Measurements from ENCODE around the gene CATSPER3. TPM values are rescaled to one million over a fixed set of nuclear protein-coding genes. Genes with fewer than 3 reads are reported as not detected.

The CATSPER3 gene
- total RNA-seq, 2 experiments from 2014 or later = 0.55 to 0.88 TPM

DNA sequence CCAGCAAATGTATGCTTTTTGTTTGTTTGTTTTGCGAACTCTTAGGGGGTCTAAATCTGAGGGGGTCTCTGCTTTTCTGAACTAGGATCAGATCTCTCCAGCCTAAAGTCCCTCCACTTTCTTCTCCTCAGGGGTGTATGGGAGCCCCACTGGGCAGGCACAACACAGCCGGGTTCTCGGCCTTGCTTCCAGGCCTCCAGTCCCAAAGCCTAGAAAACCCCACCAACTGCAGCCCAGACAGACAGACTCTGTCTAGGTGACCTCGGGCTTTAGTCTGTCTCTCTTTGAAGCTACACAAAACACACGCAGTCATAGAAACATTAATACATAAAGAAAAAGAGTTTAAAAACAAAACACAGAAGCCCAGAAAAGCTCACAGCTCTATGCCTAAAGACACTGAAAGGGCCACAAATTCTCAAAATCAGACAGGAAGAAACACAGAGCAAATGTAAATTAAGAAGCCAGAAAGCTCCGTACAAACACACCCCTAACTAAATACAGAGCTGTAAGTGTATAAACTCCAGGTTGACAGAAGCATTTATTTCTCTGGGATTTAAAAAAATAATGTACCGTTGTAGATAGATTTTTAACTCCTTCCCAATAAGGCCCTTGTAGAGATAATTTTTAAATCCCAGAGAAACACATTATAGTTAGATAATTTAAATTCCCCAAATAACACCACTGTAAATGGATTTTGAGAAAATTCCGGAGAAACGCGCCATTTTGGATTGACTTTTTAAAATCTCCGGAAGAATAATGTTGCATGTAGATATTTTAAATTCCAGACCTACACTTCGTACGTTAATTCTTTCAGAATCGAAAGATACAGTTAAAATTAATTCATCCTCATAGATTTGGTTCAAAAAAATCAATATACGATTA, 64.3 kb downstream of the CATSPER3 start:
- ChIA-PET POLR2A (no interaction called here), CTCF (no interaction called here)
- no peak overlapping the region for H3K27ac Mint-ChIP-seq
- DNase-seq = no peak
- peak overlapping the region; percentile 1 for H3K4me3 Mint-ChIP-seq
- H3K4me1 Mint-ChIP-seq = peaks cover 42% of the 10 kb centered on the region
- peaks cover 74% of the 10 kb centered on the region for H3K27me3 Mint-ChIP-seq
- H3K36me3 Mint-ChIP-seq (ENCODE audit: low read depth) = peaks cover 9% of the 10 kb centered on the region
- no peaks in the 10 kb centered on the region for H3K9me3 Mint-ChIP-seq

DNA sequence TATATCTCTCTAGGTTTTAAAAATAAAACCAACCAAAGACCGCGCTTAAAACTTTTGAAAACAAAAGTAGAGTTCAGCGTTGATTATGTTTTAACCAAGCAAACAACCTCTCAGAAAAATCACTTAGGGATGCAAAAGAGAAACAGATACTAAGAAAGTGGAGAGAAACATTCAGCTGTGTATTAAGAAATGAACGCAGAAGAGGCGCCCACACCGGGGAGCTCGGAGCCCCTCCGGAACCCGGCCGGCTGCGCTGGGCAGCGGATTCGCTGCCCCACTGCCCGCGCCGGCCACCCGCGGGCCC, 64.9 kb downstream of the CATSPER3 start:
- no peak for DNase-seq
- H3K9me3 Mint-ChIP-seq = no peaks in the 10 kb centered on the region
- peaks cover 42% of the 10 kb centered on the region for H3K4me1 Mint-ChIP-seq
- peak overlapping the region; percentile 53 for H3K4me3 Mint-ChIP-seq
- ChIA-PET POLR2A (no interaction called here), CTCF (no interaction called here)
- peaks cover 73% of the 10 kb centered on the region for H3K27me3 Mint-ChIP-seq
- no peak overlapping the region for H3K27ac Mint-ChIP-seq
- peaks cover 9% of the 10 kb centered on the region for H3K36me3 Mint-ChIP-seq (ENCODE audit: low read depth)

GRCh38 chr5:135032999-135033861, 65.5 kb downstream of the CATSPER3 start:
- H3K36me3 Mint-ChIP-seq (ENCODE audit: low read depth) = peaks cover 9% of the 10 kb centered on the region
- peak overlapping the region; percentile 55 for H3K4me3 Mint-ChIP-seq
- ChIA-PET POLR2A (no interaction called here), CTCF (no interaction called here)
- peaks cover 77% of the 10 kb centered on the region for H3K27me3 Mint-ChIP-seq
- H3K9me3 Mint-ChIP-seq = no peaks in the 10 kb centered on the region
- DNase-seq = no peak
- H3K4me1 Mint-ChIP-seq = peaks cover 42% of the 10 kb centered on the region
- H3K27ac Mint-ChIP-seq = no peak overlapping the region

DNA sequence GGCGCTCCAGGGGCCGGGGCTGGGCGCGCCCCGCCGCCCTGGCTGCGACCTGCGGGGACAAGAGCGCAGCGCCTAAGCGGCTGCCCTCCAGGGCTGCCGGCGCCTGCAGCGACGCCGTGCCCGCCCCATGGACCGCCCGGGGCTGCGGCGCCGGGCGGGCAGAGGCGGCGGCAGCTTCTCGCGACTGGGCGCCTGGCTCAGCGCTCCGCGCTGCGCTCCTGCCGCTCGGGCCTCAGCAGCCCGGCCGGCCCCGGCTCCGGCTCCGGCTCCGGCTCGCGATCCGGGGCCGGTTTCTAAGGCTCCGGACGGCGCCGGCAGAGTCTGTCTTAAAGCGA, 66.2 kb downstream of the CATSPER3 start, which contains the start of gene PITX1:
Gene PITX1, minus strand, starts transcription at position 328 of the 335 bp plus-strand sequence. CDS start 347 bp downstream, outside the sequence.
- ChIA-PET POLR2A (no interaction called here), CTCF (no interaction called here)
- peaks cover 81% of the 10 kb centered on the region for H3K27me3 Mint-ChIP-seq
- peaks cover 41% of the 10 kb centered on the region for H3K4me1 Mint-ChIP-seq
- H3K36me3 Mint-ChIP-seq (ENCODE audit: low read depth) = peaks cover 9% of the 10 kb centered on the region
- peak within 1 kb of the TSS; percentile 76 for H3K4me3 Mint-ChIP-seq
- DNase-seq = no peak
- no peaks in the 10 kb centered on the region for H3K9me3 Mint-ChIP-seq
- H3K27ac Mint-ChIP-seq = no peak within 1 kb of the TSS

DNA sequence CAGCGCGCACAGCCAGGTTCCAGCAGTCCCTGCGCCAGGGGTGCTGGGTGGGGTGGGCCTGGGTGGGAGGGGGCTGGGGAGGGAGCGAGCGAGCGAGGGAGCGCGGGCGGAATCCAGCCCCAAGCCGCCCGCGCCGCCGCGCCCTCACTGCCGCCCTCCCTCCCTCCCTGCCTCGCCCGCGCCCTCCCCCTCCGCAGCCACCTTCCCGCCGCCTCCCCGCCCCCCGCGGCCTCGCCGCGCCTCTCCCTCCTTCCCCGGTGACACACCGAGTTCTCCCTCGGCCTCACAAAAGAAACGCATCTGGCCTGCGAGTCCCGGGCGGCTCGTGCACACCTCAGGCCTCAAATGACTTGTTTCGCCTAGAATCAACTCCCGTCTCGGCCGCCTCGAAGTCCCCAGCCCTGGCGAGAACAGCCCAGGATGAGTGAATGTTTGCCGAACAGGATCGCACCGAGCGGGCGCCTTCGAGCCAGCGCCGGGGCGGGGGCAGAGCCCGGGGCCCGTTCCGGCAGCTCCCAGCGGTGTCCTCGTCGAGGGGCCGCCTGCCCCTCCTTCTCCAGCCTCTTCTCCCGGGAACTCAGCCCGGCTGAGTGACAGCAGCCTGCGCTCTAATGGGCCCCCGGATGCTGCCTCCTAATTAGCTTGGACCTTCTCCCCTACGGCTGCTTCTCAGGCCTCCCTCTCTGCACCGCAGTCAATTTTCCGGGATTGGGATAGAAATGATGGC, 66.7 kb downstream of the CATSPER3 start:
- POLR2A ChIA-PET = no interaction called here
- H3K27ac Mint-ChIP-seq = no peak overlapping the region
- DNase-seq = peak; percentile 28
- H3K4me1 Mint-ChIP-seq = peaks cover 37% of the 10 kb centered on the region
- peak overlapping the region; percentile 76 for H3K4me3 Mint-ChIP-seq
- H3K27me3 Mint-ChIP-seq = peaks cover 80% of the 10 kb centered on the region
- H3K36me3 Mint-ChIP-seq (ENCODE audit: low read depth) = peaks cover 7% of the 10 kb centered on the region
- CTCF ChIA-PET = no interaction called here
- H3K9me3 Mint-ChIP-seq = no peaks in the 10 kb centered on the region

- H3K9me3 Mint-ChIP-seq = no peaks in the 10 kb centered on the region
- CTCF ChIA-PET = no interaction called here
- H3K4me1 Mint-ChIP-seq = peaks cover 33% of the 10 kb centered on the region
- DNase-seq = no peak
- no peaks in the 10 kb centered on the region for H3K36me3 Mint-ChIP-seq (ENCODE audit: low read depth)
- POLR2A ChIA-PET = no interaction called here
- H3K27me3 Mint-ChIP-seq = peaks cover 75% of the 10 kb centered on the region
- no peak overlapping the region for H3K27ac Mint-ChIP-seq
- peak overlapping the region; percentile 76 for H3K4me3 Mint-ChIP-seq
Observed at GRCh38 chr5:135034963-135035677, 67.4 kb downstream of the CATSPER3 start.

GRCh38 chr5:135035678-135036030, 67.9 kb downstream of the CATSPER3 start:
- Mint-ChIP-seq H3K9me3 (no peaks in the 10 kb centered on the region), H3K4me3 (no peak overlapping the region), H3K27me3 (peaks cover 75% of the 10 kb centered on the region), H3K36me3 (ENCODE audit: low read depth) (no peaks in the 10 kb centered on the region), H3K4me1 (peaks cover 31% of the 10 kb centered on the region), H3K27ac (no peak overlapping the region)
- no peak for DNase-seq
- ChIA-PET CTCF (no interaction called here), POLR2A (no interaction called here)

DNA sequence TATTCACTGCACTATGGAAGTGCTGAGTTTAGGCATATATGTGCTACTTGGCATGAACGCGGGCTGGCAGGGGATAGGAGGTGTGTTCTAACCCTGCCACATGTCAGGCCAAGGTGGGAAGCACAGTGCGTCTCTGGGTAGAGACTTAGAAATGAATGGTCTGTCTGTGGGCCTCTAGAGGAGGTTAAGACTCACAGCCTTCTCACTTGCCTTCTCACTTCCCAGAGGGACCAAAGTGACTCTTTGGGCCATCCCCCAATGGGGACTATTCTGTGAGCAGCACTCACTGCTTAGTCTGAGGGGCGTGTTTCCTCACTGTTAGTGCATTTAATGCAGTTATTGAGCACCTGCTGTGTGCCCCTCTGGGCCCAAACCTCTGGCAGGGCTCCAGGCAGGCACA, 68.7 kb downstream of the CATSPER3 start:
- ChIA-PET POLR2A (interaction anchor here (1.6 kb wide), 1 partner anchor 12 kb away, joined by 3 read pairs; no protein-coding TSS in a partner anchor), CTCF (no interaction called here)
- no peak for DNase-seq
- no peaks in the 10 kb centered on the region for H3K9me3 Mint-ChIP-seq
- H3K27me3 Mint-ChIP-seq = peaks cover 76% of the 10 kb centered on the region
- H3K36me3 Mint-ChIP-seq (ENCODE audit: low read depth) = no peaks in the 10 kb centered on the region
- no peak overlapping the region for H3K27ac Mint-ChIP-seq
- H3K4me3 Mint-ChIP-seq = no peak overlapping the region
- peaks cover 25% of the 10 kb centered on the region for H3K4me1 Mint-ChIP-seq

DNA sequence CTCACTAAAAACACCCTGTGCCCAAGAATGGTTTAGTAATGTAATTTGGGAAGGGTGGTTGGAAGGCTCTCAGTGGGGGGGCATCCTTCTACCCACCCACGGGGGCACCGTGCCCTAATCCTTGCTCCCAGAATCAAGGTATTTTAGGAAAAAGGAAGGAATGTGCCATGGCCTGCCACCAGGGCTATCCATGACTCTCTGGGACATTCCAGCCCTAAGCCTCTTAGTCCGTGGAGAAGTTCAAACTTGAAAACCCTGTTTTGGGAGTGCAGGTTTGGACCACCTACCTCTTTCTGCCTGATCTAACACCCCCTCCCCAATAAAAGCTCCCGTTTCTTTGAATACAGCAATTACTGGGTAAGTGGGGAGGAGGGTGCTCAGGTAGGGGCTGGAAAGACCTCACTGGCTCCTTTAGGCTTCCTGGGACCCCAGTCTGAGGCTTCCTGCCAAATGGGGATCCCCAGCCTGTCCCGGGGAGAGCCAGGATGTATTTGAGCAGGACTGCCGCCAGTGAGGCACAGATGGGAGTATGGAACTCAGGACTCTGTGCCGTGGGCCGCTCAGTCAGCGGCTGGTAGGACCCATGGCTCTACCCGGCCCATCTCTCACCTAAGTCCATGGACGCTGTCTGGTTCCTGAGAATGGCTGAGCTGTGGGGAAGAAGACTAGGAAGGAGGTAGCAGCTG, 70.0 kb downstream of the CATSPER3 start:
- Mint-ChIP-seq H3K4me1 (peaks cover 15% of the 10 kb centered on the region), H3K9me3 (no peaks in the 10 kb centered on the region), H3K27me3 (peaks cover 77% of the 10 kb centered on the region), H3K36me3 (ENCODE audit: low read depth) (no peaks in the 10 kb centered on the region), H3K4me3 (no peak overlapping the region), H3K27ac (no peak overlapping the region)
- POLR2A ChIA-PET = interaction anchor here (1.6 kb wide), 1 partner anchor 11 kb away, joined by 3 read pairs; no protein-coding TSS in a partner anchor
- no peak for DNase-seq
- CTCF ChIA-PET = no interaction called here

DNA sequence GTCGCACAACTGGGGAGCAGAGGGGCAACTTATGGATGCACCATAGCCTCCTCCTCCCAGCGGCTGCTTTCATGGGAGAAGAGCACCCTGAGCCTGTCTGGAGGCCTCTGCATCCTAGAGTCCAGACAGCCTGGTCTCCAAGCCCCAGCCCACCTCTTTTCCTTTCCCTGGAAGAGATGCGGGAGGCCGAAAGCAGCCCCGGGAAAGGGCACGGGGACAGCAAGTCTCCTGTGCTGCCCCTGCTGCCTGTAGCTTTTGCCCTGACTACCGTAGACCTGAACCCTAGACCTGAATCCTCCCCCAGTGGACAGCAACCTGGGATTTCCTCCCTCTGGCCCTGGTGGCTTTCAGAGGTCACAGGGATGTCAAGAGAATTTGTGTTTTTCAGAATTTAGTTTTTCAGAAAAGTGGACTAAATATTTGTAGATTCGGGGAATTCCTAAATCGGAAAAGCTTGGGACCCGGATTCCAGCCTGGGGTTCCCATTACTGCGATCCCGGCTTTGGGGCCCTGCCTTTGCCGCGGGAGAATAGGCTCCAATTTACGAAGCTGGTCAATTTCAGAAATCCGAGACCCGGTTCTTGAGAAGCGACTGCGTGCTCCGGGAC, 70.6 kb downstream of the CATSPER3 start:
- Mint-ChIP-seq H3K4me3 (no peak overlapping the region), H3K36me3 (ENCODE audit: low read depth) (no peaks in the 10 kb centered on the region), H3K27me3 (peaks cover 79% of the 10 kb centered on the region), H3K27ac (no peak overlapping the region), H3K9me3 (no peaks in the 10 kb centered on the region), H3K4me1 (peaks cover 12% of the 10 kb centered on the region)
- CTCF ChIA-PET = no interaction called here
- DNase-seq = no peak
- POLR2A ChIA-PET = no interaction called here

- no peak overlapping the region for H3K4me3 Mint-ChIP-seq
- POLR2A ChIA-PET = no interaction called here
- H3K4me1 Mint-ChIP-seq = peaks cover 11% of the 10 kb centered on the region
Observed at GRCh38 chr5:135038813-135039270, 71.1 kb downstream of the CATSPER3 start.

More at GRCh38 chr5:135038813-135039270, 71.1 kb downstream of the CATSPER3 start:
- Mint-ChIP-seq H3K27ac (no peak overlapping the region), H3K27me3 (peaks cover 83% of the 10 kb centered on the region), H3K36me3 (ENCODE audit: low read depth) (no peaks in the 10 kb centered on the region), H3K9me3 (no peaks in the 10 kb centered on the region)
- CTCF ChIA-PET = no interaction called here
- DNase-seq = no peak

Data from activated CD4-positive, alpha-beta memory T cell treated with anti-CD3 and anti-CD28 coated beads, Interleukin-2, amount 10 ng/mL, durations not matched to agents 7 days and 5 days (primary cell).